Measurements from ENCODE around the gene GPRC5D.

DNA sequence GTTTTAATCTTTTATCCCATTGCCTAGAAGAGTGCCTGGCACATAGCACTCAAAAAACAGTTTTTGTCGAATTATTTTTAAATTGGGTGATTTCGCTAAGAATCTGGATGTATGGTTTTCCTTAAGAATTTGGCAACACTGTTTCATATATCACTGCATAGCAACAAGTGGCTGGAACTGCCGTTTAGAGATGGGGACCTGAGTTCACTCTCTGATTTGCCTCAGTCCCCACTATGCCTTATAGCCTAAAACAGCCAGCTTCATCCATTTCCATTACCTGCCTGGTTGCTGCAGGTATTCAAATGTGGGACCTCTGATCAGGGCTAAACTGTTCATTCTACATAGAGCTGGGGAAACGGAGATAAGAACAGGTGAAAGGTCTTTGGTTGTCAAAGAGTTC, 46.3 kb upstream of the GPRC5D start:
- no peak for TF ChIP-seq POLR2A (IDR thresholded peaks at IDR 0.05)
- TF ChIP-seq, protein P1, sequence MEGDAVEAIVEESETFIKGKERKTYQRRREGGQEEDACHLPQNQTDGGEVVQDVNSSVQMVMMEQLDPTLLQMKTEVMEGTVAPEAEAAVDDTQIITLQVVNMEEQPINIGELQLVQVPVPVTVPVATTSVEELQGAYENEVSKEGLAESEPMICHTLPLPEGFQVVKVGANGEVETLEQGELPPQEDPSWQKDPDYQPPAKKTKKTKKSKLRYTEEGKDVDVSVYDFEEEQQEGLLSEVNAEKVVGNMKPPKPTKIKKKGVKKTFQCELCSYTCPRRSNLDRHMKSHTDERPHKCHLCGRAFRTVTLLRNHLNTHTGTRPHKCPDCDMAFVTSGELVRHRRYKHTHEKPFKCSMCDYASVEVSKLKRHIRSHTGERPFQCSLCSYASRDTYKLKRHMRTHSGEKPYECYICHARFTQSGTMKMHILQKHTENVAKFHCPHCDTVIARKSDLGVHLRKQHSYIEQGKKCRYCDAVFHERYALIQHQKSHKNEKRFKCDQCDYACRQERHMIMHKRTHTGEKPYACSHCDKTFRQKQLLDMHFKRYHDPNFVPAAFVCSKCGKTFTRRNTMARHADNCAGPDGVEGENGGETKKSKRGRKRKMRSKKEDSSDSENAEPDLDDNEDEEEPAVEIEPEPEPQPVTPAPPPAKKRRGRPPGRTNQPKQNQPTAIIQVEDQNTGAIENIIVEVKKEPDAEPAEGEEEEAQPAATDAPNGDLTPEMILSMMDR (IDR thresholded peaks at IDR 0.05) = no peak
- TF ChIP-seq POLR2AphosphoS5 (IDR thresholded peaks at IDR 0.05) = no peak
